K562 (cell line): Measurements from ENCODE around the gene SP4.

Source experiments
- CBX5 ChIP-seq: IDR thresholded peaks from 2 replicates; pipeline ENCODE4 v1.6.1; 2014; ENCODE audit warnings: low read depth, borderline replicate concordance
- CEBPG ChIP-seq, 3 experiments: fragments of 200-800 bp in 1 of 3; sonication (Bioruptor generic) in 1 of 3; sonication (generic) in 1 of 3; formaldehyde crosslinking in 1 of 3; IDR thresholded peaks in 2 of 3; conservative IDR thresholded peaks in 1 of 3; 2 replicates each; pipeline versions ENCODE4 v1.6.1 to v1.8.0; 2016 to 2022; ENCODE audit warnings: missing compliant biosample characterization in 2 of 3, missing genetic modification characterization in 2 of 3, mild to moderate bottlenecking in 1 of 3, missing genetic modification reagents in 1 of 3
- GATAD2B ChIP-seq: fragments of 450-650 bp; IDR thresholded peaks from 2 replicates; pipeline ENCODE4 v1.6.1; 2017; ENCODE audit warnings: mild to moderate bottlenecking, borderline replicate concordance
- HCFC1 ChIP-seq: IDR thresholded peaks from 2 replicates; pipeline ENCODE4 v1.6.1; 2012; ENCODE audit warnings: low read depth, low read length, improper control_type of control experiment
- MAZ ChIP-seq, 2 experiments: fragments of 450-650 bp in 1 of 2; sonication (generic) in 1 of 2; formaldehyde crosslinking; IDR thresholded peaks in 1 of 2; conservative IDR thresholded peaks in 1 of 2; 2 replicates each; pipeline versions ENCODE4 v1.4.0 to v1.5.0; 2020; ENCODE audit warnings: mild to moderate bottlenecking in 1 of 2, missing genetic modification reagents in 1 of 2
- POLR3A ChIP-seq: IDR thresholded peaks from 2 replicates; pipeline ENCODE4 v1.6.1; 2011; ENCODE audit warnings: borderline replicate concordance, mild to moderate bottlenecking, moderate library complexity; ENCODE audit not compliant: insufficient read length, insufficient read depth; ENCODE audit errors: extremely low read depth
- POU5F1 ChIP-seq: fragments of 150-350 bp; IDR thresholded peaks from 2 replicates; pipeline ENCODE4 v1.6.1; 2014; ENCODE audit warnings: borderline replicate concordance, low read length, low read depth, mild to moderate bottlenecking; ENCODE audit not compliant: partially characterized antibody
- SMARCB1 ChIP-seq: IDR thresholded peaks from 2 replicates; pipeline ENCODE4 v1.6.1; 2011; ENCODE audit warnings: improper control_type of control experiment, low read depth; ENCODE audit not compliant: insufficient read length
- SPI1 ChIP-seq: IDR thresholded peaks from 2 replicates; pipeline ENCODE4 v1.6.1; 2011; ENCODE audit warnings: low read depth, low read length, control low read depth, borderline replicate concordance
- YY1 ChIP-seq, 3 experiments: IDR thresholded peaks; 2 replicates each; pipeline ENCODE4 v1.6.1; 2011; ENCODE audit warnings: low read length in 2 of 3, mild to moderate bottlenecking in 2 of 3, moderate library complexity in 2 of 3, borderline replicate concordance in 1 of 3, control low read depth in 1 of 3, low read depth in 1 of 3; ENCODE audit not compliant: insufficient read depth in 3 of 3, insufficient replicate concordance in 2 of 3, control insufficient read depth in 1 of 3, insufficient read length in 1 of 3; ENCODE audit errors: extremely low read depth in 1 of 3
- ZNF507 ChIP-seq: conservative IDR thresholded peaks from 2 replicates; pipeline ENCODE4 v1.6.1; 2017; ENCODE audit warnings: missing genetic modification characterization, missing compliant biosample characterization
- TF ChIP-seq, protein P1 (sequence below), 2 experiments: IDR thresholded peaks; 2 replicates each; pipeline ENCODE4 v1.6.1; 2011; ENCODE audit warnings: borderline replicate concordance in 1 of 2, control low read depth in 1 of 2, low read depth in 1 of 2, low read length in 1 of 2, mild to moderate bottlenecking in 1 of 2, mixed read lengths in 1 of 2, moderate library complexity in 1 of 2; ENCODE audit not compliant: insufficient read depth in 1 of 2, insufficient read length in 1 of 2, poor library complexity in 1 of 2, severe bottlenecking in 1 of 2; ENCODE audit errors: extremely low read depth in 1 of 2
- TF ChIP-seq, protein P2 (sequence below): IDR thresholded peaks from 3 replicates; pipeline ENCODE4 v1.6.1; 2011; ENCODE audit warnings: borderline replicate concordance, mild to moderate bottlenecking; ENCODE audit not compliant: insufficient read length, insufficient read depth
- TF ChIP-seq, protein P3 (sequence below): fragments of 450-650 bp; formaldehyde crosslinking; conservative IDR thresholded peaks from 2 replicates; pipeline ENCODE4 v1.4.0; 2022; ENCODE audit warnings: mild to moderate bottlenecking, missing genetic modification characterization

DNA sequence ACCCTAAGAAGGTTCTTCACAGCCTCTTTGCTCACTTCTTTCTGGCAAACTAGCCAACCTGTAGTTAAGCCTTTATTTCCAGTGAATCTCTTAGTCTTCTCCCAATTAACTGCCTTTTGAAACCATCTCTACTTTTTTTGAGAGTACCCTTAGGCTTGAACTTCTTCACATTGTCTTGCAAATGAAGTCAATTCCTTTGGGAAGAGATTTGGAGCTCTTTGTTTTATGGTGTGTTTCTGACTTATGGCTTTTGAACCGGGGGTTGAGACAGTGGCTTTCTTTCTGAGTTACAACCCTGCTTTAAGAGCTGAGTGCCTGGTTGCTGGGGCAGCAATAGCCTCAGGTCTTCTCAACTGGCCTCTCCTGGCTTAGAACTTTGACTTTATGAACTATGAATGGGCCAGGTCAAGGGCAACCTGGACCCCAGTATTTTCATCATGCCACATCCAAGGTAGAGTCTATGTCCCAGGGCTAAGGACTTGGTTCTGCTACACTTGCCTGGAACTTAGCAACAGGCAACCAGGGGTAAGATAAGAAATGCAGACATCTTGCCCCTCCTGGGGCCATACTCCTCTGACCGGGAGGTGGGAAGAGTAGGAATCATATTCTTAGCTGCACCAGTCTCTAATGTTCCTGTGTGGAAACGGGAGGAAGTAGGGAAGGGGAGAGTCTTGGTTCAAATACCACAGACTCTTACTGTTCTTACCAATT lies 53.0 kb downstream of the SP4 start:
- TF ChIP-seq CBX5 = no peak
- no peak for TF ChIP-seq GATAD2B
- TF ChIP-seq HCFC1 = no peak
- TF ChIP-seq, protein P1, sequence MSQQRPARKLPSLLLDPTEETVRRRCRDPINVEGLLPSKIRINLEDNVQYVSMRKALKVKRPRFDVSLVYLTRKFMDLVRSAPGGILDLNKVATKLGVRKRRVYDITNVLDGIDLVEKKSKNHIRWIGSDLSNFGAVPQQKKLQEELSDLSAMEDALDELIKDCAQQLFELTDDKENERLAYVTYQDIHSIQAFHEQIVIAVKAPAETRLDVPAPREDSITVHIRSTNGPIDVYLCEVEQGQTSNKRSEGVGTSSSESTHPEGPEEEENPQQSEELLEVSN (IDR thresholded peaks at IDR 0.05; ENCODE audit: borderline replicate concordance in 1 of 2, extremely low read depth in 1 of 2, insufficient read depth in 1 of 2, insufficient read length in 1 of 2, low read depth in 1 of 2, low read length in 1 of 2, poor library complexity in 1 of 2, severe bottlenecking in 1 of 2) = no peak
- TF ChIP-seq, protein P2, sequence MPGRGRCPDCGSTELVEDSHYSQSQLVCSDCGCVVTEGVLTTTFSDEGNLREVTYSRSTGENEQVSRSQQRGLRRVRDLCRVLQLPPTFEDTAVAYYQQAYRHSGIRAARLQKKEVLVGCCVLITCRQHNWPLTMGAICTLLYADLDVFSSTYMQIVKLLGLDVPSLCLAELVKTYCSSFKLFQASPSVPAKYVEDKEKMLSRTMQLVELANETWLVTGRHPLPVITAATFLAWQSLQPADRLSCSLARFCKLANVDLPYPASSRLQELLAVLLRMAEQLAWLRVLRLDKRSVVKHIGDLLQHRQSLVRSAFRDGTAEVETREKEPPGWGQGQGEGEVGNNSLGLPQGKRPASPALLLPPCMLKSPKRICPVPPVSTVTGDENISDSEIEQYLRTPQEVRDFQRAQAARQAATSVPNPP = no peak
- TF ChIP-seq CEBPG (CRISPR knock-in tag; IDR thresholded peaks at IDR 0.05) = no peak
- TF ChIP-seq CEBPG (tag; conservative IDR thresholded peaks at IDR 0.05 in 1 of 2, IDR thresholded peaks at IDR 0.05 in 1 of 2) = no peak
- TF ChIP-seq, protein P3, sequence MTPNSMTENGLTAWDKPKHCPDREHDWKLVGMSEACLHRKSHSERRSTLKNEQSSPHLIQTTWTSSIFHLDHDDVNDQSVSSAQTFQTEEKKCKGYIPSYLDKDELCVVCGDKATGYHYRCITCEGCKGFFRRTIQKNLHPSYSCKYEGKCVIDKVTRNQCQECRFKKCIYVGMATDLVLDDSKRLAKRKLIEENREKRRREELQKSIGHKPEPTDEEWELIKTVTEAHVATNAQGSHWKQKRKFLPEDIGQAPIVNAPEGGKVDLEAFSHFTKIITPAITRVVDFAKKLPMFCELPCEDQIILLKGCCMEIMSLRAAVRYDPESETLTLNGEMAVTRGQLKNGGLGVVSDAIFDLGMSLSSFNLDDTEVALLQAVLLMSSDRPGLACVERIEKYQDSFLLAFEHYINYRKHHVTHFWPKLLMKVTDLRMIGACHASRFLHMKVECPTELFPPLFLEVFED (CRISPR knock-in tag) = no peak
- no peak for TF ChIP-seq YY1 (IDR thresholded peaks at IDR 0.05; ENCODE audit: borderline replicate concordance in 1 of 3, control insufficient read depth in 1 of 3, extremely low read depth in 1 of 3, insufficient read depth in 3 of 3, insufficient read length in 1 of 3, insufficient replicate concordance in 2 of 3, low read depth in 1 of 3, low read length in 2 of 3)
- TF ChIP-seq SMARCB1 = no peak
- TF ChIP-seq POLR3A = no peak
- no peak for TF ChIP-seq POU5F1
- no peak for TF ChIP-seq SPI1
- TF ChIP-seq ZNF507 = no peak
- TF ChIP-seq MAZ (CRISPR knock-in tag; conservative IDR thresholded peaks at IDR 0.05 in 1 of 2, IDR thresholded peaks at IDR 0.05 in 1 of 2) = no peak
